NCI-H2081 (cell line): Measurements from ENCODE around the gene RBBP8NL.

ENCODE experiments used
- DNase-seq, 2 experiments: peaks; one replicate each; lab custom pipeline; 2025; lab: John Stamatoyannopoulos, UW

The RBBP8NL gene

DNA sequence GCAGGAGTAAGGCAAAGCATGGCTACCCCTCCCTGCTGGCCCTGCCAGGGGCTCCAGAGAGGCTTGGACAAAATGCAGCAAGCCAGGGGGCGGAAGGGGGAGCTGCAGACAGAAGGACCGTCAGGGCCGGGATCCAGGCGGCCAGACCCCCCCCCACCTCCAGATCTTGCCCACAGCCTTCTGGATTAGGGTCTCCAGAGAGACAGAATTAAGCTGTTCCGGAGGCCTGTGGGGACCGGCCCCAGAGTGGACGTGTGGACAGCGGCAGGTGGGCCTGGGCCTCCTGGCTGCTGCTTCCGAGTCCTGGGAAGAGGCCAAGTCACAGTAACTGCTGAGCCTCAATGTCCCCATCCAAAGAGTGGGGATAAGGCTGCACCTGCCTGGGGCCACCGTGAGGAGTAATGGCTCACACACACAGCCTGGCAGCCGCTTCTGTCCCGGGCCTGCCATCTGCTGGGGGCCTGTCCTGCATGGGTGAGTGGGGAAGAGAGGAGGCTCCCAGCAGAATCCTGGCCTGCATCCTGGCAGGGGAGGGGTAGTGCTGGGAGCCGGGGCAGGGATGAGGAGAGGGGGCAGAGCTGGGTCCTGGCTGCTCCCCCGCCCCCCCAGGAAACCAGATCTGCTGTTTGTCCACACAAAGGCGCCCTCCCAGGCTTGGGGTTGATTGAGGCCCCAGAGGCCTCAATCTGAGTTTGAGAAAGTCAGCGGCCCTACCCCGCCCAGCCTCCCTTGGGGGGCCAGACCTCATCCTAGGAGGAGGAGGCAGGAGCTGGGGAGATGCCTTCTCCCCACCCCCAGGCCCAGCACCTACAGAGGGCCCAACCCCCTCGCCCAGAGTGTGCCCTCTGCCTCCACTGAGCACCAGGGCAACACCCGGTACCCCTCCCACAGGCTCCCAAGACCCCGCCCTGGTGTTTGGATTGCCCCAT is 64.1 kb downstream of the RBBP8NL start:
- no peak for DNase-seq

DNA sequence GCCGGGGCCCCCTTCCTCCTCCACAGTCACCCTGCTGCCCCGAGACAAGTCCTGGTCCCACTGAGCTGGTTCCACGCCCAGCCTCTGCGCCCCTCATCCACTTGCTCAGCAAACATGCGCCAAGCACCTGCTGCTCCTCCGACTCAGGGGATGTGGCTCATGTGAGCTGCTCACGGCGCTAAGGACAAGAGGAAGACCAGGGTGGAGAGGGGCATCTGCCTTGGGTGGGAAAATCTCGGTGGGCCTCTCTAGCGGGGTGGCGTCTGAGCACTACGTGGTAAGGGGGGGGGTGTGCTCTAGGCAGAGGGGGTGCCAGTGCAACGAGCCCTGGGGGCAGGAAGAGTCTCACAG is 64.8 kb downstream of the RBBP8NL start:
- DNase-seq: no peak

DNA sequence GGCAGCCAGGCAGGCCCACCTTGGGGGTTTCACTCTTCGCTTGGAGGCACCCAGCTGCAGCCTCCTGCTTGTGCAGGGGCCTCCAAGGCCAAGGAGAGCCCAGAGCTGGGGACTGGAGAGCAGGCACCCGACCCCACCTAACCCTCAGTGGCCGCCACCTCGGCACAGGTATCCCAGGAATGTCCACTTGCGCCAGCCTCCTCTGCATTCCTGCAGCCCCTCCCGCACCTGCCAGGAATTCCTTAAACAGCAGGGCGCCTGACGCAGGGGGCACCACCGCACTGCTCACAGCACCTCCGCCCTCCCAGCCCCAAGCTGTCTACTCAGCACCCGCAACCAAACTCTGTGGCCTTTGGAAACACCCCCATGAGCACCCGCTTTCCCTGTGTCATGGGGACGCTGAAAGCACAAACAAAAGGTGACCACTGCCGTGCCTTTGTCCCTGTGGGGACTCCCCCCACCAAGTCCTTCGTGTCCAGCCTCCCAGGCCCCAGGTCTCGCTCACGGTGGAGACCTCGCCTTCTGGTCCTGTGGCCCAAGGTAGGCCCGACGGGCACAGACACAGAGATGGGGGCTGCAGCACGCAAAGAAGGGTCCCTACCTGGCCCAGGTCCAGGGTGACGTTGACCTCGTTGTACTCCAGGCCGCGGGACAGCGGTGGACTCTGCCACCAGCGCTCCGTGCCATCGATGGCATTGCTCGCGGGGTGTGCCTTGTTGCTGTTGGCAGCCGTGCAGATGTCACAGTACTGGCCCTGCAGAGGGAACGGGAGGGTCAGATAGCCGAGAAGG is 65.3 kb downstream of the RBBP8NL start:
- no peak for DNase-seq

DNA sequence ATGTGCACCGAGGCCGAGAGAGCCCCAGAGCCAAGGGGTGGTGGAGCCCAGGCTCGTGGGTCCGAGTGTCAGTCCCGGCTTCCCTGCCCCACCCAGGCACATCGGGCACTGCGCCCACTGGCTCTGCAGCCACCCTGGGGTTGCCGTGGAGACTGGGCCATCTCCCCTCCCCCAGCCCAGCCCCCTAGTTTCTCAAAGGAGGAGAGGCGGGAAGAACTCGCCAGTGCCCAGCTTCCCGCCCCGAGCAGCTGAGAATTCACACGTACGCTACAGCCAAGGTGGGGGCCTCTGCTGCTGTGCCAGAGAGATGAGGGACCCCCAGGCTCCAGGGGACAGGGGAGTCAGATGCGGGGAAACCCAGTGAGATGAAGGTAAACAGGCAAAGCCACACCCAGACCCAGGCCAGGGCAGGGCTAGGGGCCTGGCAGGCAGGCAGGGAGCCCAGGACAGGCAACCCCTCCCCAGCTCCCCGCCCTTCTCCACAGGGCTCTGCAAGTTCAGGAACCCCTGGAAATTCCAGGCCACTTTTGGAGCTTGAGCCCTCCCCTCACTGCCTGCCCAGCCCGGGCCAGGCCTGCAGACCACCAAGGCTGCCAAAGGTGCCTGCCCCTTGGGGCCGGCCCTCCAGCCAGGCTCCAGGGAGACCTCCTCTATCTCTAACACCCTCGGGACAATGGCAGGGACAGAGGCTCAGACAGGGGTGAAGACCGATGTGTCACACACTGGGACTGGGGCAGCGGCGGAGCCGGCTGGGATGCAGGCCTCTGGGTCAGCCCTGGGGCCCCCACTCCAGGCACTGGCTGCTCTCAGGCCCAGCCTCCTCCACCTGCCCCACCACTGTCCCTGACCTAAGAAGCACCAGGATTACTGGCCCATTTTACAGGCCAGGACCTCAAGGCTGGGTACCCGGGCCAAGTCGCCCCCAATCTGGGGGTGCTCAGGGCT is 66.2 kb downstream of the RBBP8NL start:
- DNase-seq: no peak
